IPS DF 4.7 (cell line): ENCODE measurements around the gene AKIRIN2.
"Not testable (repeated sequence)": the region's sequence is repeated elsewhere in the genome, so short reads cannot be mapped to it uniquely, and the experiment has no call there.

ENCODE experiments used
- DNase-seq: peaks from one replicate; pipeline ENCODE4 v3.0.0-alpha.2; 2013; ENCODE audit warnings: low spot score; ENCODE audit errors: extremely low read depth

The AKIRIN2 gene

DNA sequence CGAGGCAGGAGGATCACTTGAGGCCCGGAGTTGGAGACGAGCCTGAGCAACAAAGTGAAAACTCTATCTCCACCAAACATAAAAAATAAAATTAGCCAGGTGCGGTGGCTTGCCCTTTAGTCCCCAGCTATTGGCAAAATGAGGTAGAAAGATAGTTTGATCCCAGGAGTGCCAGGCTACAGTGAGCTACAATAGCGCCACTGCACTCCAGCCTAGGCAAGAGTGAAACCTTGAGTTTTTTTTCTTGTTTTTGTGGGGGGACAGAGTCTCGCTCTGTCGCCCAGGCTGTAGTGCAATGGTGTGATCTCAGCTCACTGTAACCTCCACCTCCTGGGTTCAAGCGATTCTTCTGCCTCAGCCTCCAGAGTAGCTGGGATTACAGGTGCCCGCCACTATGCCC is 14.1 kb downstream of the AKIRIN2 start:
- DNase-seq, result not testable (repeated sequence)

GRCh38 chr6:87687296-87687695 is 14.7 kb downstream of the AKIRIN2 start:
- no peak for DNase-seq

DNA sequence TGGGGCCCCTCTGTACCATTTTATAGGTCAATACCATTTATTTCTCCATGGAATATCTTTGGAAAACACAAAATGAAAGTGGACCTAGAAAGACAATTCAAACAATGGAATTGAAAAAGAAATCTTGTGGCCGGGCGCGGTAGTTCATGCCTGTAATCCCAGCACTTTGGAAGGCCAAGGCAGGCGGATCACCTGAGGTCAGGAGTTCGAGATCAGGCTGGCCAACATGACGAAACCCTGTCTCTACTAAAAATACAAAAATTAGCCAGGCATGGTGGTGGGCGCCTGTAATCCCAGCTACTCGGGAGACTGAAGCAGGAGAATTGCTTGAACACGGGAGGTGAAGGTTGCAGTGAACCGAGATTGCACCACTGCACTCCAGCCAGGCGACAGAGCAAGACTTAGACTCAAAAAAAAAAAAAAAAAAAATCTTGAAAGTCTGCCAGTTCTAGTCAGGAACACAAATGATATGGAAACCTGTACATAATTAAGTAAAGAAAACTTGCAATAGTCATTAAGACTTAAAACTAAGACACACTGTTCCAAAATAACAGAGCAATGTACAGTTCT is 15.3 kb downstream of the AKIRIN2 start:
- not testable (repeated sequence) for DNase-seq

DNA sequence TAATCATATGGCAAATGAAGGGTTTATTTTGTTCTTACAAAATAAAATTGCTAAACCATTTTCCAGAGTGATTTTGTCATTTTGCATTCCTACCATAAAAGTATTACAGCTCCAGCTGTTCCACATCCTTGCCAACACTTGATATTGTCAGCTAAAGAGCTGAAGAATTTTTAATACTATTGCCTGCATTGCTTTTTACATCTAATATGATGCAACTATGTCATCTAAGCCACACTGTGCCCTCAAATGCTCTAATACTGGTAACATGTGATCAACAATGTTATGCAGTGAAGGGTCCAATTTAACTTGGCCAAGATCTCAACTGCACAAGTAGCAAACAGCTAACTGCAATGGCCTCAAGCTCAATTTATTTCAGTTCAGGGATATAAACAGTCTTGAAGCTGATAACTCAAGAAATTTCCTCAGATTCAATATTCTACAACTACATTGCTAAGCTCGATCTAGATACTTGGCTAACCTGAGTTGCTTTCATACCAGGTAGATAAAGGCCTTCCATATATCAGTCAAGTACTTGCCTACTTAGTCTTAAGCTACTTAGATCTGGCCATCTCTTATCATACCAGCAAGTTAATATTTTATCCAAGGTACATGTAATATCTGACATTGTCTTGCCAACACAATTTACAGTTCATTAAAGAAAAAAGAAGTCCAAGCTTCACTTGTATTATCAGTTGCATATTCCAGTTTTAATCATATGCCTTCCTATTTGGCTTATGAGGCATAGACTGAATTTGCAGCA is 17.0 kb downstream of the AKIRIN2 start:
- no peak for DNase-seq

DNA sequence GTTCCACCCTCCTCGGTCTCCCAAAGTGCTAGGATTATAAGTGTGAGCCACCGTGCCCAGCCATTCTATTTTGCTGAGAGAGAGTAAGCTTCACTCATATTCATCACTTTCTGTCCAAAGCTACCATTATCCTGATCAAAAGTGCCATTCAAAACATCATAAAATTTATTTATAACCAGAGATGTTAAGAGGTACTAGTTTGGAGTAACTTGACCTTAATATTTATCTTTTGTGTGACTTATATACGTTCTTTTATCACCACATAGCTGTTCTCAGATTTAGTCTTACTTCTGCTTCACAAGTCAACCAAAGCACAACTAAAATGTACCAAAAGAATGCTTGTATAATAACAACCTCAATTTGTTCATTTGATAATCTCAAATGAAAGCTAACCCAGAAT is 18.1 kb downstream of the AKIRIN2 start:
- no peak for DNase-seq

DNA sequence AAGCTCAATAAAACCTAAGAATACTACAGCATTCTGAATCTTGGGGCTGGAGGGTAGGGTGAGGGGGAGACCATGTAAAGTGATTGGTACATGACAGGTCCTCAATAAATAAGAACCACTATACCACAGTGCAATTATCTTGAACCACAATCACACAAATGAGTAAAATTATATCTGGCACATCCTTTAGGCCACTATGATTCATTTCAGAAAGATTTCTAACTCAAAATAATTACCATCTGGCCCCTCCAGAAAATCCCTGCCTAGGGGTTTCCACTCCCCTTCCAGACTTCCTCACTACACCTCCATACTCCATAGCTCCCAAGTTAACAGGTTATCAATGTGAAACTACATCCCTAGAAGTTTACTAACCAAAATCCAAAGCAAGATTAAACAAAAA is 19.7 kb downstream of the AKIRIN2 start:
- DNase-seq, result no peak

- DNase-seq, result no peak
Measured at GRCh38 chr6:87675004-87675681, 26.9 kb downstream of the AKIRIN2 start.

DNA sequence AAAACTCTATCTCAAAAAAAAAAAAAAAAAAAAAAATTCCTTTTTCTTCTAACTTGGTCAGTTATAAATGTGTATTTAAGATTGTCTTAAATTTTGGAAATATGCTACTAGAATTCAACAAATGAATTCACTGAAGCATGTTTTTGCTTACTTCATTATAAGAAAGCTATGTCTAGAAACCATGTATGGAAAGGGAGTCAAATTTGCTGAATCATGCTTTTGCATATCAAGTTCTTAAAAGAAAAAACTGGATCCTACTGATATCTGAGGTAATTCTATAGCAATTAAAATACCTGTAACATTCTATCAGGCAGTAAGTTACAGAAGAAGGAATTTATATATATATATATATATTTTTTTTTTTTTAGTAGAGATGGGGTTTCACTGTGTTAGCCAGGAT is 27.7 kb downstream of the AKIRIN2 start:
- no peak for DNase-seq

DNA sequence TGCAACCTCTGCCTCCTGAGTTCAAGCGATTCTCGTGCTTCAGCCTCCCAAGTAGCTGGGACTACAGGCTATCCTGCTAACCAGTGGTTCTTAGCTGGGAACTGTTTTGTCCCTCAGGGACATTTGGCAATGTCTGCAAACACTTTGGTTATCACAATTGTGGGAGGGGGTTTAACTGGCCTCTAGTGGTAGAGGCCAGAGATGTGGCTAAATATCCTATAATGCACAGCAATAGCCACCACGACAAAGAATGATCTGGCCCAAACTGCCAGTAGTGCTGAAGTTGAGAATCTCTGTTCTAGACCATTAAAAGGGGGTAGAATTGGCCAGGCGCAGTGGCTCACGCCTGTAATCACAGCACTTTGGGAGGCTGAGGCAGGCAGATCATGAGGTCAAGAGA is 28.8 kb downstream of the AKIRIN2 start:
- no peak for DNase-seq

DNA sequence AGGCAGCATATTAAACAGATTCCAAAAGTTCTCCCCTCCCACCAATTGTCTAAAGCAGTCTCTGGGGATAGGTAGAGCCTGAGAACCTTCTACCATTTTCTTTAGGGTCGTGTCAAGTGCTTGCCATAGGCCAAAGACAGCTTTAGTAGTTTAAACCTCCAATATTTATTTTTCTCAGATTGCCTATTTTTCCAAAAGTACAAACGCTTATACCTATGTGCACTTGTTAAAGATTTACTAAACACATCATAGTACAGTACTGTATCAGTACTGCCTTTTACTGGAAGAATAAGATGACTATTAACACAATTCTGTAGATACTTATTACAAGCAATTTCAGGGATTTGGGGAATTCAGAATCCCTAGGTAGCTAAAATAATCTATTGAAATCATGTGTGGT is 29.4 kb downstream of the AKIRIN2 start:
- DNase-seq, result no peak

DNA sequence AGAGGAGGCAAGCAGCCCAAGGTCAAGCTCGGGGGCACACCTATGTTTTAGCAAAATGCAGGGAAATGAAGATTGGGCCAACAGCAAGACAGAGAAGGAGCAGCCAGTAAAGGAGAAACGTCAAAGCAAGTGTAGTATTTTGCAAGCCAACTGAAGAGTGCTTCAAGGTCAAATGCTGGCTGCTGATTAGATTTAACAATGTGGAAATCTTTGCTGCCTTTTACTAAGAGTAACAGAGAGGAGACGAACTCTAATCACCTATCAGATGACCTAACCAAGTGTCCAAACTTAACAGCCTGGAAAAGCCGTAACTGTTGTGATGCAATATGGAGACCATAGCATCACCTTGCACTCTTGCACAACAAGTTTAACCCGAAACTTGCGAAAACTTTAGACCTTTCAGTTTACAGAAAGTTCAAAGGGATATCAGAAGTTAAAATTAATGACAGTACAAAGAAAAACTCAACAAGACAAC is 30.4 kb downstream of the AKIRIN2 start:
- DNase-seq, result no peak

GRCh38 chr6:87670707-87671106 is 31.3 kb downstream of the AKIRIN2 start:
- no peak for DNase-seq

DNA sequence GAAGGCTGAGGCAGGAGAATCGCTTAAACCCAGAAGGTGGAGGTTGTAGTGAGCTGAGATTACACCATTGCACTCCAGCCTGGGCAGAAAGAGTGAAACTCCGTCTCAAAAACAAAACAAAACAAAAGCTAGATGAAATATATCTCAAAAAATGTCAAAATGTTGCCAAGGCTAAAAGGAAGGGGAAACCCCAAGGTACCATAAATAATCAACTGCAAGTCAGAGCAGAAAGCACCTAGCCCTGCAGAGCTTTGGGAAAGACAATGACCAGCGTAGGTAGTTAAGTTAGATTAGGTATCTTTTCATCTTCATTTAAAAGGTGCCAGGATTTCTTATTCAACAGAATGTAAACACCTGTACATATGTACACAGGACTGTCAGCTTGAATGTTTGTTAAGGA is 33.0 kb downstream of the AKIRIN2 start:
- DNase-seq, result no peak

- no peak for DNase-seq
Measured at GRCh38 chr6:87668013-87668412, 34.0 kb downstream of the AKIRIN2 start.

- no peak for DNase-seq
Measured at GRCh38 chr6:87667032-87667431, 35.0 kb downstream of the AKIRIN2 start.

DNA sequence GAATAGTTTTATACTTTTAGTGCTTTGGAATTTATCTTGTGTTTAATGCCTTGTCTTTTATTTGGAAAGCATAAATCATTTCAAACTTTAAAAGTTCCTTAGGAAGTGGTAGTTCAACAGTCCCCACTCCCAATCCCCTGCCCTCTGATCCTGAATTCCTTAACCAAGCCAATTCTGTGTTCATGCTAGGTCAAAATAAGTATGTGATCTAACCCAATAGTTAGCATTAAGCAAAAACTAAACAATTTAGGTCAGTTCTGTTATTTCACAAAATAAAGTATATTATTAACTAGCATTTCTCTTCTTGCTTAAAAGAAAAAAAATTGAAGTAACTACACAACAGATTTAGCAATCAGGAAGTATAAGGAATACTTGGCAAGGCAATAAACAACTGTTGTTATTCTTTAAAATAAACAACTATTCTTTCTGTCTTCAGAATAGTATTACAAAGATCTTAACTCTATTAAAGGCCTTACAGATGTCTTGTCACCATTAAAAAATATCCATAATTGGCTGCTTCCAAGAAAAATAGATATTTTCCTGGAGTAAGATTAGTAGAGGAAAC is 37.0 kb downstream of the AKIRIN2 start:
- no peak for DNase-seq

DNA sequence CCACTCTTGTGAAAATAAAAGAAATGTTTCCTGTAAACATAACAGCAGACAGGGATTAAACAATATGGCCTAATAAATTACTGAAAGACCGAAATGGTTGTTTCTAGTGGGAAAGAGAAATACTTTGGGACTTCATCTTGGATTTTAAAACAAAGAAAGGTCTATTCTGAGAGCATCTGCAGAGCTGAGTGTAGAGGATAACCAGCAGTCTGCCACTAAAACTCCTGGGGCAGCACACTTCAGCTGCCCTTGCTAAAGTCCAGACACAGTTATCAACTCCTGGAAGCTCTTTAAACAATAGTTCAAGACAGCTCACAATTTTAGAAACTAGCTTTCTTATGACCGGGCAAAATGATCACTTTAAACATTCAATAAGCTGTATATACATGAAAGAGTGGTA is 38.6 kb downstream of the AKIRIN2 start:
- DNase-seq, result no peak

- DNase-seq, result no peak
Measured at GRCh38 chr6:87661503-87661902, 40.5 kb downstream of the AKIRIN2 start.

DNA sequence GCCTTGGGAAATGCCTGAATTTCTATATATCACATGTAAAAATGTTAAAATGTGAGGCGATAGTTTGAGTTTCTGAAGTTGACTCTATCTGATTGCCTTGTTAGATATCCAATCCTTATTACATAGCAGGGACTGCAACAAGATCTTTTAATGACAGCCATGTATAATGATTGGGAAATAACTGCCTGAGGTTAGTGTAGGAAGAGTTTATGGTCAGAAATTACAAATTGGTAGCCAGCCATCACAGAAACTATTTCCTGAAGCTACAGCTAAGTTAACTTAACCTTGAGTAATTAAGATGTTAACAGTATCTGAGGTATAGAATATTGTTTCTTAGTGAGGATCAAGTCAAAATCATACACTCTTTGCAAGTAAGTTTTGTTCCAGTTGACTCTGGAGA is 41.0 kb downstream of the AKIRIN2 start:
- no peak for DNase-seq

GRCh38 chr6:87660226-87660911 is 41.7 kb downstream of the AKIRIN2 start:
- DNase-seq, result no peak

DNA sequence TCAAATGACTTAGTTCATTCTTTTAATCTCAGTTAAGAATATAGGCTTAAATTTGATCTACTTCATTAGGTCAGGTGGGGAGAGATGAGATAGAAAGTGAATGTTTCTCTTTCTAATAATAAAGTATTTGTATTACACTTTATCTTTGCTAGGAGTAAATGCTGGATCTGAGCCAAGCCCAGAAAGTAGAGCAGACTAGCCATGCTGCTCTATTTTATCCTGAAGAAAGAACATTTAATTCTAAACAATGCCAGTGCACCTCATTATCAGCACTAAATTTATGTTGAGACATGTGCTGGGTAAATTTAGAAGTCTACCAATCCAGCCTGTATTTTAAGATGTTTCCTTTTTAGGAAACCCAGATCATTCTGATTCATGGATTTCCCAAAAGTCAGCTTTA is 43.5 kb downstream of the AKIRIN2 start:
- no peak for DNase-seq

GRCh38 chr6:87656857-87657256 is 45.2 kb downstream of the AKIRIN2 start:
- DNase-seq, result no peak
